Esophagus muscularis mucosa (tissue), 4 donors: ENCODE results near the gene HNRNPUL2. TPM values are rescaled to one million over a fixed set of nuclear protein-coding genes. Genes with fewer than 3 reads are reported as not detected.
A peak's percentile ranks its signal among the peaks of the same experiment; 100 is the strongest.

Experiments used
- DNase-seq: peaks from one replicate; pipeline ENCODE4 v3.0.0-alpha.2; 2017; ENCODE audit errors: extremely low spot score
- H3K27ac ChIP-seq, 4 donors: fragments of 200-600 bp; sonication (generic); replicated peaks in 1 of 4; 1 replicate in 3 of 4; 2 replicates in 1 of 4; pipeline ENCODE4 v1.5.1; 2016 to 2019; ENCODE audit warnings: mild to moderate bottlenecking in 1 of 4
- H3K27me3 ChIP-seq, 4 donors: fragments of 200-600 bp; sonication (generic); one replicate each; pipeline versions ENCODE4 v1.5.1 to v1.6.0; 2016 to 2019
- H3K36me3 ChIP-seq, 4 donors: fragments of 200-600 bp; sonication (generic); one replicate each; pipeline ENCODE4 v1.5.1; 2016 to 2019
- H3K4me1 ChIP-seq, 4 donors: fragments of 200-600 bp; sonication (generic); one replicate each; pipeline ENCODE4 v1.5.1; 2016 to 2019
- H3K4me3 ChIP-seq, 4 donors: fragments of 200-600 bp; sonication (generic); 1 replicate in 2 of 4; 2 replicates in 2 of 4; pipeline ENCODE4 v1.5.1; 2016 to 2019; ENCODE audit warnings: mild to moderate bottlenecking in 4 of 4, moderate library complexity in 1 of 4
- H3K9me3 ChIP-seq, 4 donors: fragments of 200-600 bp; sonication (generic); 1 replicate in 3 of 4; 2 replicates in 1 of 4; pipeline ENCODE4 v1.5.1; 2016 to 2019
- CTCF ChIP-seq, 3 experiments: fragments of 200-600 bp in 2 of 3; fragments of 450-650 bp in 1 of 3; sonication (generic) in 2 of 3; IDR thresholded peaks; one replicate each; pipeline ENCODE4 v1.5.1; 2017 to 2019; ENCODE audit warnings: antibody characterized with exemption in 3 of 3, mild to moderate bottlenecking in 2 of 3, moderate library complexity in 1 of 3
- EP300 ChIP-seq: sonication (generic); formaldehyde crosslinking; IDR thresholded peaks from one replicate; pipeline ENCODE4 v1.6.1; 2017; ENCODE audit warnings: antibody characterized with exemption
- POLR2A ChIP-seq: fragments of 450-650 bp; IDR thresholded peaks from one replicate; pipeline ENCODE4 v1.6.1; 2017; ENCODE audit warnings: antibody characterized with exemption, moderate library complexity, mild to moderate bottlenecking, low read depth
- POLR2AphosphoS5 ChIP-seq, 2 donors: sonication (generic); formaldehyde crosslinking; IDR thresholded peaks; one replicate each; pipeline ENCODE4 v1.6.1; 2017; ENCODE audit warnings: antibody characterized with exemption in 2 of 2
- WGBS: methylation state at CpG from one replicate; pipeline ENCODE4 v1.1.5; 2018; 5-methylcytosine and 5-hydroxymethylcytosine counted together
- intact Hi-C: fragments of 100-400 bp; cut with DNase I; formaldehyde crosslinking; loops from one replicate; pipeline ENCODE4 v1.15.1; 2023
- total RNA-seq, 4 donors: library from RNA; depleted of rRNA; stranded (reverse); fragments of >200 nt; gene quantifications; one replicate each; pipeline versions ENCODE4 v1.1.0 to v1.2.1, GENCODE V29; 2016

The HNRNPUL2 gene
- total RNA-seq, 4 donors from 2014 or later = 19.5 to 45.0 (median 36.7) TPM

DNA sequence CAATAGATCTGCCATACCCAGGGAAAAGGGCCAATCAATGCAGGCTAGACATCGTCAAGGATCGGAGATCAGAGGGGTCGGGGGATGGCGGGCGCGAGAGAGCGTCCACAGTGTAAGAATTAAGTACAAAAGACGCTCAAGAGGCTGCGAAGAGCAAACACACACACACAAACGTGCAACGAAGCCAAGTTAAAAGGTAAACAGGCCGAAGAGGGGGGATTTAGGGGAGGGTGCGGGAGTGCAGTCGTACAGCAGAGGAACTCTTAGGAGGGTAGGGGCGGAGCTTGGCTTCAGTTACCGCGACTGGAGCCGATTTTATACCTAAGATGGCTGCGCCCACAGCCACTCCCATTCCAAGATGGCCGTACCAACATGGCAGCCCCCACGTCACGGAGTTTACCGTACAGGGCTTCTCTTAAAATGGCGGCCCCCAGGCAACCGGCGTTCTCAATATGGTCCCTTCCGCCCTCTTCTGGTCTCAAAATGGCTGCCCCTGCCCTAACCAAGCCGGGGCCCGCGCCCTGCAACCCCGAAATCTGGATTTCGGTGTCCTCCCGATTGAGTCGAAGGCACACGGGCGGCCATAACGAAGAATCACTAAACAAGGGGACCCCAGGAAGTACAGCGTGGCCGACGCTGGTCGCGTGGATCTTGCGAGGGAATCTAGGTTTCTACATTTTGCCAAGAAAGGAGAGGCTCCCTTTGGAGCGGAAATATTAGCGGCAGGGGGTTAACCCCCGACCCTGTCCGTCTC is 17.8 kb downstream of the HNRNPUL2 start:
- DNase-seq = peak; percentile 99
- peak overlapping the region; percentile 57 to 70 (median 65) for H3K4me3 ChIP-seq
- H3K36me3 ChIP-seq = peaks cover 19 to 40% (median 39%) of the 10 kb centered on the region in 4 donors
- intact Hi-C loops = no loop called here
- H3K27ac ChIP-seq = peak overlapping the region; percentile 91 to 95 (median 92)
- 2% methylated on average over 46 of the region's 47 CpGs for WGBS
- H3K27me3 ChIP-seq = no peaks in the 10 kb centered on the region
- TF ChIP-seq EP300 = no peak
- no peak for TF ChIP-seq POLR2A
- peak; percentile 87 to 88 for TF ChIP-seq POLR2AphosphoS5 (IDR thresholded peaks at IDR 0.05)
- peak in 2 of 3 experiments; percentile 14 to 40 for TF ChIP-seq CTCF (IDR thresholded peaks at IDR 0.05)
- no peaks in the 10 kb centered on the region for H3K9me3 ChIP-seq
- peaks cover 43 to 51% (median 44%) of the 10 kb centered on the region in 4 donors for H3K4me1 ChIP-seq

DNA sequence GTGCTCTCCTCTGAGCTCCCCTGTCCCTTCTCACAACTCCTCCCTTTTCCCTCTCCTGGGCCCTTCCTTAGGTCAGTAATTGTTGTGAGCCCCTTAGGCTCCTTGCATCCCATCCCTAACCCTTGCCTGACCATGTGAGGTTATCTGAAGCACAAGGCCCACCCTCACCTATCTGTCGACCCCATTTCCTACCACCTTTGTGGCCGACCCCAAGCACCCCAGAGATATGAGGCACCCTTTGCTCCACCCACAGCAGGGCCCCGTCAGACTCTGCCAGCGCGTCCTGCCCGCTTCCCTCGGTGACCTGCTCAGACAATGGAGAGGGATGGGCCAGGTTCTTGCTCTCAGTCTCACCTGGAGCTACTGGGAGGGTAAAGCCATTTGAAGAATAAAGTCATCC is 18.5 kb downstream of the HNRNPUL2 start:
- 6% methylated on average over 7 of the region's 7 CpGs for WGBS
- TF ChIP-seq POLR2AphosphoS5 (IDR thresholded peaks at IDR 0.05) (no peak), POLR2A (no peak), CTCF (IDR thresholded peaks at IDR 0.05) (no peak), EP300 (no peak)
- Histone ChIP-seq H3K27ac (peak overlapping the region; percentile 91 to 95 (median 92)), H3K36me3 (peaks cover 17 to 33% (median 32%) of the 10 kb centered on the region in 4 donors), H3K4me3 (peak overlapping the region; percentile 57 to 70 (median 65)), H3K9me3 (no peaks in the 10 kb centered on the region), H3K27me3 (no peaks in the 10 kb centered on the region), H3K4me1 (peaks cover 38 to 51% (median 44%) of the 10 kb centered on the region in 4 donors)
- no peak for DNase-seq
- intact Hi-C loops = no loop called here

- TF ChIP-seq POLR2A (no peak), CTCF (IDR thresholded peaks at IDR 0.05) (no peak), POLR2AphosphoS5 (IDR thresholded peaks at IDR 0.05) (no peak), EP300 (no peak)
- 76% methylated on average over 5 of the region's 5 CpGs for WGBS
- Histone ChIP-seq H3K36me3 (peaks cover 17 to 29% (median 28%) of the 10 kb centered on the region in 4 donors), H3K4me1 (peaks cover 34 to 51% (median 44%) of the 10 kb centered on the region in 4 donors), H3K4me3 (peak overlapping the region; percentile 57 to 70 (median 65)), H3K27me3 (no peaks in the 10 kb centered on the region), H3K9me3 (no peaks in the 10 kb centered on the region), H3K27ac (peak overlapping the region; percentile 91 to 95 (median 92))
- intact Hi-C loops = no loop called here
- no peak for DNase-seq
Measured at GRCh38 chr11:62708392-62708791, 18.9 kb downstream of the HNRNPUL2 start.

- Histone ChIP-seq H3K27me3 (no peaks in the 10 kb centered on the region), H3K4me3 (peak within 1 kb of the TSS; percentile 70 to 77 (median 74)), H3K27ac (peak within 1 kb of the TSS; percentile 91 to 95 (median 92)), H3K4me1 (peaks cover 34 to 51% (median 44%) of the 10 kb centered on the region in 4 donors), H3K9me3 (no peaks in the 10 kb centered on the region), H3K36me3 (peaks cover 13 to 24% (median 22%) of the 10 kb centered on the region in 4 donors)
- DNase-seq = no peak
- intact Hi-C loops = no loop called here
- TF ChIP-seq EP300 (no peak), POLR2A (no peak), CTCF (IDR thresholded peaks at IDR 0.05) (no peak), POLR2AphosphoS5 (IDR thresholded peaks at IDR 0.05) (no peak)
- 72% methylated on average over 7 of the region's 10 CpGs for WGBS
Measured at GRCh38 chr11:62707277-62707861, 19.9 kb downstream of the HNRNPUL2 start, which contains the start of the genes BSCL2 and GNG3. BSCL2 (minus strand) TSS chr11:62707424; CDS start chr11:62707195, 229 bp downstream. GNG3 (plus strand) TSS chr11:62707676; CDS start chr11:62708296, 620 bp downstream.
